Measurements from ENCODE around the gene TYRO3. TPM values are rescaled to one million over a fixed set of nuclear protein-coding genes. Genes with fewer than 3 reads are reported as not detected.

The TYRO3 gene
- total and polyA plus RNA-seq, 2 of the 13 experiments (the other 11 are each of a cell fraction or from before 2014, with no cell fraction given): 24.0 to 43.6 TPM

DNA sequence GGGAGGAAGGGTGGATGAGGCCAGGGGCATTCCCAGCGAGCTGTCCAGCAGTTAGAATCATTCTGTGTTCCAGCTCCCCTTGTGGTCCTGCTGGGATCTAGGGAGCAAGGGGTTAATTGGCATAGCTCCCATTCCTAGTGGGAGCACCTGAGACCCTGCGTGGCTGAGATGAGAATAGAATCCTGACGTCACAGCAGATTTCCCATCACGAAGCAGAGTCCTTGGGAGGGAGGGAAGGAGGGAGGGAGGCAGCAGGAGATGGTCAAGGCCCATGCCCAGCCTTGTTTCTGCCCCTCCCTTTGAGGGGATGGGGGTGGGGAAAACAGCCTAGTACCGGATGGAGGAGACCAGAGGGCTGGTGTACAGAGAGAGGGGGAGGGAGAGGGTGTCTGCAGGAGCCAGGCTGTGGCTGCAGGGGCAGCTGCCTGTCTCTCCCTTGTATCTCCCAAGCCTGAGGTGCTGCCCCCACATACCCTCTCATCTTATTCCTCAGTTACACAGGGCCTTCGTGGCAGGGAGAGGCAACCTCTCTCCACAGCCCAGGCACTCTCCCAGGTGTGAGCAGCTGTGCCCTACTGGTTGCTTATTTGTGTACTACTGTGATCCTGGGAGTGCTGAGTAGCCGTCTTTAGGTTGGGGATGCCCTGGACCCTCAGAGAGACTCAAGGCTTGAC, 5.4 kb downstream of the TYRO3 start (continued):
- TF ChIP-seq CREB1 (IDR thresholded peaks at IDR 0.05): peak; percentile 91
- TF ChIP-seq CREB1 (CRISPR knock-in tag; IDR thresholded peaks at IDR 0.05): no peak
- TF ChIP-seq MBNL3 (CRISPR knock-in tag; conservative IDR thresholded peaks at IDR 0.05): no peak
- TF ChIP-seq ZNF891 (CRISPR knock-in tag; IDR thresholded peaks at IDR 0.05): 0 out of 2 replicates have a peak, but pooled peaks have one; percentile 35
- TF ChIP-seq ZSCAN25 (CRISPR knock-in tag; IDR thresholded peaks at IDR 0.05): no peak
- TF ChIP-seq ZNF788 (CRISPR knock-in tag; IDR thresholded peaks at IDR 0.05; ENCODE audit: borderline replicate concordance): peak; percentile 76; the same call in 1 of the 2 replicates
- TF ChIP-seq KLF11 (CRISPR knock-in tag; IDR thresholded peaks at IDR 0.05): 0 out of 2 replicates have a peak, but pooled peaks have one; percentile 61
- 0 out of 2 replicates have a peak, but pooled peaks have one; percentile 35 for TF ChIP-seq ELF3 (CRISPR knock-in tag; IDR thresholded peaks at IDR 0.05)
- TF ChIP-seq, protein P1, sequence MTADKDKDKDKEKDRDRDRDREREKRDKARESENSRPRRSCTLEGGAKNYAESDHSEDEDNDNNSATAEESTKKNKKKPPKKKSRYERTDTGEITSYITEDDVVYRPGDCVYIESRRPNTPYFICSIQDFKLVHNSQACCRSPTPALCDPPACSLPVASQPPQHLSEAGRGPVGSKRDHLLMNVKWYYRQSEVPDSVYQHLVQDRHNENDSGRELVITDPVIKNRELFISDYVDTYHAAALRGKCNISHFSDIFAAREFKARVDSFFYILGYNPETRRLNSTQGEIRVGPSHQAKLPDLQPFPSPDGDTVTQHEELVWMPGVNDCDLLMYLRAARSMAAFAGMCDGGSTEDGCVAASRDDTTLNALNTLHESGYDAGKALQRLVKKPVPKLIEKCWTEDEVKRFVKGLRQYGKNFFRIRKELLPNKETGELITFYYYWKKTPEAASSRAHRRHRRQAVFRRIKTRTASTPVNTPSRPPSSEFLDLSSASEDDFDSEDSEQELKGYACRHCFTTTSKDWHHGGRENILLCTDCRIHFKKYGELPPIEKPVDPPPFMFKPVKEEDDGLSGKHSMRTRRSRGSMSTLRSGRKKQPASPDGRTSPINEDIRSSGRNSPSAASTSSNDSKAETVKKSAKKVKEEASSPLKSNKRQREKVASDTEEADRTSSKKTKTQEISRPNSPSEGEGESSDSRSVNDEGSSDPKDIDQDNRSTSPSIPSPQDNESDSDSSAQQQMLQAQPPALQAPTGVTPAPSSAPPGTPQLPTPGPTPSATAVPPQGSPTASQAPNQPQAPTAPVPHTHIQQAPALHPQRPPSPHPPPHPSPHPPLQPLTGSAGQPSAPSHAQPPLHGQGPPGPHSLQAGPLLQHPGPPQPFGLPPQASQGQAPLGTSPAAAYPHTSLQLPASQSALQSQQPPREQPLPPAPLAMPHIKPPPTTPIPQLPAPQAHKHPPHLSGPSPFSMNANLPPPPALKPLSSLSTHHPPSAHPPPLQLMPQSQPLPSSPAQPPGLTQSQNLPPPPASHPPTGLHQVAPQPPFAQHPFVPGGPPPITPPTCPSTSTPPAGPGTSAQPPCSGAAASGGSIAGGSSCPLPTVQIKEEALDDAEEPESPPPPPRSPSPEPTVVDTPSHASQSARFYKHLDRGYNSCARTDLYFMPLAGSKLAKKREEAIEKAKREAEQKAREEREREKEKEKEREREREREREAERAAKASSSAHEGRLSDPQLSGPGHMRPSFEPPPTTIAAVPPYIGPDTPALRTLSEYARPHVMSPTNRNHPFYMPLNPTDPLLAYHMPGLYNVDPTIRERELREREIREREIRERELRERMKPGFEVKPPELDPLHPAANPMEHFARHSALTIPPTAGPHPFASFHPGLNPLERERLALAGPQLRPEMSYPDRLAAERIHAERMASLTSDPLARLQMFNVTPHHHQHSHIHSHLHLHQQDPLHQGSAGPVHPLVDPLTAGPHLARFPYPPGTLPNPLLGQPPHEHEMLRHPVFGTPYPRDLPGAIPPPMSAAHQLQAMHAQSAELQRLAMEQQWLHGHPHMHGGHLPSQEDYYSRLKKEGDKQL (CRISPR knock-in tag; IDR thresholded peaks at IDR 0.05; ENCODE audit: low read depth): no peak
- 0 out of 2 replicates have a peak, but pooled peaks have one; percentile 14 for TF ChIP-seq RXRB (CRISPR knock-in tag; IDR thresholded peaks at IDR 0.05; ENCODE audit: borderline replicate concordance)
- peak; percentile 66; the same call in 1 of the 2 replicates for TF ChIP-seq ZNF792 (CRISPR knock-in tag; IDR thresholded peaks at IDR 0.05)
- TF ChIP-seq KMT2B (CRISPR knock-in tag; IDR thresholded peaks at IDR 0.05): 0 out of 2 replicates have a peak, but pooled peaks have one; percentile 37
- TF ChIP-seq SALL1 (CRISPR knock-in tag; IDR thresholded peaks at IDR 0.05): peak; percentile 62
- TF ChIP-seq, protein P2, sequence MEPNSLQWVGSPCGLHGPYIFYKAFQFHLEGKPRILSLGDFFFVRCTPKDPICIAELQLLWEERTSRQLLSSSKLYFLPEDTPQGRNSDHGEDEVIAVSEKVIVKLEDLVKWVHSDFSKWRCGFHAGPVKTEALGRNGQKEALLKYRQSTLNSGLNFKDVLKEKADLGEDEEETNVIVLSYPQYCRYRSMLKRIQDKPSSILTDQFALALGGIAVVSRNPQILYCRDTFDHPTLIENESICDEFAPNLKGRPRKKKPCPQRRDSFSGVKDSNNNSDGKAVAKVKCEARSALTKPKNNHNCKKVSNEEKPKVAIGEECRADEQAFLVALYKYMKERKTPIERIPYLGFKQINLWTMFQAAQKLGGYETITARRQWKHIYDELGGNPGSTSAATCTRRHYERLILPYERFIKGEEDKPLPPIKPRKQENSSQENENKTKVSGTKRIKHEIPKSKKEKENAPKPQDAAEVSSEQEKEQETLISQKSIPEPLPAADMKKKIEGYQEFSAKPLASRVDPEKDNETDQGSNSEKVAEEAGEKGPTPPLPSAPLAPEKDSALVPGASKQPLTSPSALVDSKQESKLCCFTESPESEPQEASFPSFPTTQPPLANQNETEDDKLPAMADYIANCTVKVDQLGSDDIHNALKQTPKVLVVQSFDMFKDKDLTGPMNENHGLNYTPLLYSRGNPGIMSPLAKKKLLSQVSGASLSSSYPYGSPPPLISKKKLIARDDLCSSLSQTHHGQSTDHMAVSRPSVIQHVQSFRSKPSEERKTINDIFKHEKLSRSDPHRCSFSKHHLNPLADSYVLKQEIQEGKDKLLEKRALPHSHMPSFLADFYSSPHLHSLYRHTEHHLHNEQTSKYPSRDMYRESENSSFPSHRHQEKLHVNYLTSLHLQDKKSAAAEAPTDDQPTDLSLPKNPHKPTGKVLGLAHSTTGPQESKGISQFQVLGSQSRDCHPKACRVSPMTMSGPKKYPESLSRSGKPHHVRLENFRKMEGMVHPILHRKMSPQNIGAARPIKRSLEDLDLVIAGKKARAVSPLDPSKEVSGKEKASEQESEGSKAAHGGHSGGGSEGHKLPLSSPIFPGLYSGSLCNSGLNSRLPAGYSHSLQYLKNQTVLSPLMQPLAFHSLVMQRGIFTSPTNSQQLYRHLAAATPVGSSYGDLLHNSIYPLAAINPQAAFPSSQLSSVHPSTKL (CRISPR knock-in tag; IDR thresholded peaks at IDR 0.05): peak; percentile 42; the same call in 1 of the 2 replicates
- no peak for TF ChIP-seq ZNF660 (CRISPR knock-in tag; IDR thresholded peaks at IDR 0.05; ENCODE audit: borderline replicate concordance, low read depth)
- TF ChIP-seq, protein P3, sequence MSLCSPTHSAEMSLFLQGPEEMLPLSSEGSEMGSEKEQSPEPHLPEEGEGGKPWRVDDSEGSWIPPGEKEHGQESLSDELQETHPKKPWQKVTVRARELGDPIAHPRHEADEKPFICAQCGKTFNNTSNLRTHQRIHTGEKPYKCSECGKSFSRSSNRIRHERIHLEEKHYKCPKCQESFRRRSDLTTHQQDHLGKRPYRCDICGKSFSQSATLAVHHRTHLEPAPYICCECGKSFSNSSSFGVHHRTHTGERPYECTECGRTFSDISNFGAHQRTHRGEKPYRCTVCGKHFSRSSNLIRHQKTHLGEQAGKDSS (CRISPR knock-in tag; IDR thresholded peaks at IDR 0.05; ENCODE audit: borderline replicate concordance, low read depth): peak; percentile 40; the same call in 1 of the 2 replicates
- TF ChIP-seq NR2F6 (IDR thresholded peaks at IDR 0.05): no peak
- TF ChIP-seq NR2F6 (CRISPR knock-in tag; IDR thresholded peaks at IDR 0.05): 0 out of 2 replicates have a peak, but pooled peaks have one; percentile 12
- TF ChIP-seq, protein P4, sequence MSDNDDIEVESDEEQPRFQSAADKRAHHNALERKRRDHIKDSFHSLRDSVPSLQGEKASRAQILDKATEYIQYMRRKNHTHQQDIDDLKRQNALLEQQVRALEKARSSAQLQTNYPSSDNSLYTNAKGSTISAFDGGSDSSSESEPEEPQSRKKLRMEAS (IDR thresholded peaks at IDR 0.05): no peak

All from HepG2 (cell line).